ENCODE results near the gene CGB7. TPM values are rescaled to one million over a fixed set of nuclear protein-coding genes. Genes with fewer than 3 reads are reported as not detected.
A peak's percentile ranks its signal among the peaks of the same experiment; 100 is the strongest.
"Not testable (repeated sequence)": the region's sequence is repeated elsewhere in the genome, so short reads cannot be mapped to it uniquely, and the experiment has no call there.

Gene CGB7
- total RNA-seq, 4 donors from 2014 or later, result not detected

DNA sequence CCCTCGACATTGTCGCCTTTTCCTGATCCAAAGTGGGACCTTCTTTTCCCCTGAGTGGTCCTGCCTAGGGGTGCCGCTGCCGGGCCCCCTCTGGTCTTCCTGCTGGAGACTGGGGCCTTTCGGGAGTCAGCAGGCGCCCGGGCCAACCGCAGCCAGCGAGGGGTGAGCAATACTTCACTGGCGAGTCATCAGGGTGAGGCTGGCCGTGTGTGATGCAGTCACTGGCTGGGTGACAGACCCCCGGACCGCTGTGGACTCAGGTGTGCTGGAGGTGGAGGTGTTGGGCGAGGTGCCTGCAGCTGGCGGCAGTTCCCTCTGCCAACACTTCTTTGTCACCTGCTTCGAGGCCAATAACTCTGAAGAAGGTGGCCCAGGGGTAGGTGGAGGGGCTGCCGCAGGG, 15.4 kb downstream of the CGB7 start:
- H3K4me1 ChIP-seq, result no peaks in the 10 kb centered on the region
- no peaks in the 10 kb centered on the region for H3K36me3 ChIP-seq
- no peaks in the 10 kb centered on the region for H3K27me3 ChIP-seq
- H3K4me3 ChIP-seq, result no peak overlapping the region
- ATAC-seq, result no peak
- H3K27ac ChIP-seq, result no peak overlapping the region
- 100% methylated on average over 1 of the region's 17 CpGs; no CpG with 5 or more reads in 1 of the 2 donors for WGBS, 2 donors (ENCODE audit: low coverage in 1 of 2)
- no peak for TF ChIP-seq EP300 (IDR thresholded peaks at IDR 0.05)
- TF ChIP-seq, protein P1, sequence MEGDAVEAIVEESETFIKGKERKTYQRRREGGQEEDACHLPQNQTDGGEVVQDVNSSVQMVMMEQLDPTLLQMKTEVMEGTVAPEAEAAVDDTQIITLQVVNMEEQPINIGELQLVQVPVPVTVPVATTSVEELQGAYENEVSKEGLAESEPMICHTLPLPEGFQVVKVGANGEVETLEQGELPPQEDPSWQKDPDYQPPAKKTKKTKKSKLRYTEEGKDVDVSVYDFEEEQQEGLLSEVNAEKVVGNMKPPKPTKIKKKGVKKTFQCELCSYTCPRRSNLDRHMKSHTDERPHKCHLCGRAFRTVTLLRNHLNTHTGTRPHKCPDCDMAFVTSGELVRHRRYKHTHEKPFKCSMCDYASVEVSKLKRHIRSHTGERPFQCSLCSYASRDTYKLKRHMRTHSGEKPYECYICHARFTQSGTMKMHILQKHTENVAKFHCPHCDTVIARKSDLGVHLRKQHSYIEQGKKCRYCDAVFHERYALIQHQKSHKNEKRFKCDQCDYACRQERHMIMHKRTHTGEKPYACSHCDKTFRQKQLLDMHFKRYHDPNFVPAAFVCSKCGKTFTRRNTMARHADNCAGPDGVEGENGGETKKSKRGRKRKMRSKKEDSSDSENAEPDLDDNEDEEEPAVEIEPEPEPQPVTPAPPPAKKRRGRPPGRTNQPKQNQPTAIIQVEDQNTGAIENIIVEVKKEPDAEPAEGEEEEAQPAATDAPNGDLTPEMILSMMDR (IDR thresholded peaks at IDR 0.05), result no peak
- TF ChIP-seq POLR2A (IDR thresholded peaks at IDR 0.05), result no peak
- TF ChIP-seq POLR2AphosphoS5 (IDR thresholded peaks at IDR 0.05), result no peak
- no peaks in the 10 kb centered on the region for H3K9me3 ChIP-seq

DNA sequence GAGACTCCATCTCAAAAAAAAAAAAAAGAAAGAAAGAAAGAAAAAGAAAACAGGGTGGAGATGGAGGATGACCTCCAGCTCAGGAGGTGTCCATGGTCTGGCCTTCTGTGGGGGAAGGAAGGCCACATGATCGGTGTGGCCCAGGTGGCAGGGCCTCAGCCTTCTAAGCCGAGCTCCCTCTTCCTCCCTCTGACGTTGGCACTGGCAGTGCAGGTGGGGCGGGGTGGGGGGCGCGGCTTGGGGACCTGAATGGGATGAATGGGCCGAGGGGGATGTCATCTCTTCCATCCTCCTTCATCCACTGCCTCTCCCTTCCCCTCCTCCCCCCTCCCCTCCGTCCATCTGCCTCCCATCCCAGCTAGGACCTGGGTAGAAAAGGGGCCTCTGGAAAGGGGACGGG, 17.8 kb downstream of the CGB7 start:
- not testable (repeated sequence) for H3K27me3 ChIP-seq, H3K36me3 ChIP-seq, H3K4me3 ChIP-seq, H3K4me1 ChIP-seq, ATAC-seq, H3K27ac ChIP-seq, H3K9me3 ChIP-seq
- 50% methylated on average over 6 of the region's 9 CpGs; no CpG with 5 or more reads in 1 of the 2 donors for WGBS, 2 donors (ENCODE audit: low coverage in 1 of 2)

DNA sequence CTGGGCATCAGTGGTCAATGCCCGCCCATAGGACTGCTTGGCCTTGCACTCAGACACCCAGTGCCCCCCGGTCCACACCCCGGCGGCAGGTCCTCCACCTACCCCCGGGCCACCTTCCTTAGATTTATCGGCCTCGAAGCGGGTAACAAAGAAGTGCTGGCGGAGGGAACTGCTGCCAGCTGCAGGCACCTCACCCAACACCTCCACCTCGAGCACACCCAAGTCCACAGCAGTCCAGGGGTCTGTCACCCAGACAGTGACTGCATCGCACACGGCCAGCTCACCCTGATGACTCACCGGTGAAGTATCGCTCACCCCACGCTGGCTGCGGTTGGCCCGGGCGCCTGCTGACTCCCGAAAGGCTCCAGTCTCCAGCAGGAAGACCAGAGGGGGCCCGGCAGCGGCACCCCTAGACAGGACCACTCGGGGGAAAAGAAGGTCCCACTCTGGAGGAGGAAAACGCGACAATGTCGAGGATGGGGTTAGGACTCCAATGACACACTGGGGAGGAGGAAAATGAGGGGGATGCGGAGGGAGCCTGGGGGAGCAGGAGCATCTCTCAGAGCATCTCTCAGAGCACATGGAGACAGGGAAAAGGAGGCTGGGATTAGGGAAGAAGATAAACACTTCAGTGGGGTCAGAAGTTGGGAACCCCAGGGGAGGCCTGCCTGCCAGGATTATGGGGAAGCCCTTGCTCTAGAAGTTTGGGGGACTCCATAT, 18.8 kb downstream of the CGB7 start:
- 87 to 91% methylated on average over 3 to 9 of the region's 26 CpGs for WGBS, 2 donors (ENCODE audit: low coverage in 1 of 2)

DNA sequence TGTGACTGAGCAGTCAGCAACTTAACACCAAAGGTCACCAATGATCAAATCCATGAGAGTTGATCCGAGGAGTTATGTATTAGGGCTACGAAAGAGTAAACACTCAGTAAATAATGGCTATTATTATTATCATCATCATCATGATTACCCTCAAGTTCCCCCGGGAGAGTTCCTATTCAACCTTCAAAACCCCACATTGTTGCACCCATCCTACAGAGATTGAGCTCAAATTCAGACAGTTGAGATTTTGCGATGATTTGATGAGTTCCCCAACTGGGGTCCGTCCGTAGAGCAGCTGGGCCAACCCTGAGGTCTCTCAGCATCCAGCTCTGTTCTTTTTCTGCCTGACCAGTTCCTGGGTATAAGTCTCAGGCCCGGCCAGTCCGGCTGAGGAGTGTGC, 19.4 kb downstream of the CGB7 start:
- H3K9me3 ChIP-seq, H3K4me3 ChIP-seq, ATAC-seq, H3K36me3 ChIP-seq, H3K4me1 ChIP-seq, H3K27ac ChIP-seq: not testable (repeated sequence)
- WGBS, 2 donors (ENCODE audit: low coverage in 1 of 2), result 100% methylated on average over 1 to 2 of the region's 8 CpGs
- peaks cover 10% of the 10 kb centered on the region for H3K27me3 ChIP-seq

More for the DNA sequence above, 18.8 kb downstream of the CGB7 start:
- not testable (repeated sequence) for H3K27ac ChIP-seq, ATAC-seq, H3K4me1 ChIP-seq, H3K36me3 ChIP-seq, H3K27me3 ChIP-seq, H3K9me3 ChIP-seq, H3K4me3 ChIP-seq

DNA sequence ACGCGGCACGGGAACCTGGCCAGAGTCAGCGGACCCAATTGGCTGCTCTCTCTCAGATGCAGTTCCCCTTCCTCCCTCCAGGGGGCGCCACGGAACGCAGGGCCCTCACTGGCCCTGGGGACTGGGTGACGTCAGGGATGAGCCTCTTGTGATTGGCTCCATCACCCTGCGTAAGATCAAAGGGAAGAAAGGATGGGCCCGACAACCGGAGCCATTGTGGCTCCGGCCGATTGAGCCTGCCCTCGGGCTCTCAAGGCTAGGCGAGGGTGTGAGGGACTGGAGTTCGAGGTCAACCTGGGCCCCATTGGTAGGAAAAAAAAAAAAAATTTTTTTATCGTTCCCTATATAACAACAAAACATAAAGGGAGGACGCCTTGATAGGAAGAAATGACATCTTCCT, 20.7 kb downstream of the CGB7 start, which contains the start of gene CGB1:
TSS of gene CGB1 (minus strand) at position 81 of the 400 bp plus-strand sequence. CDS start 184 bp downstream, outside the sequence.
- not testable (repeated sequence) for H3K4me1 ChIP-seq, H3K4me3 ChIP-seq, ATAC-seq, H3K27ac ChIP-seq, H3K36me3 ChIP-seq, H3K9me3 ChIP-seq
- 38 to 73% methylated on average over 7 to 8 of the region's 18 CpGs for WGBS, 2 donors (ENCODE audit: low coverage in 1 of 2)
- peaks cover 15% of the 10 kb centered on the region for H3K27me3 ChIP-seq

DNA sequence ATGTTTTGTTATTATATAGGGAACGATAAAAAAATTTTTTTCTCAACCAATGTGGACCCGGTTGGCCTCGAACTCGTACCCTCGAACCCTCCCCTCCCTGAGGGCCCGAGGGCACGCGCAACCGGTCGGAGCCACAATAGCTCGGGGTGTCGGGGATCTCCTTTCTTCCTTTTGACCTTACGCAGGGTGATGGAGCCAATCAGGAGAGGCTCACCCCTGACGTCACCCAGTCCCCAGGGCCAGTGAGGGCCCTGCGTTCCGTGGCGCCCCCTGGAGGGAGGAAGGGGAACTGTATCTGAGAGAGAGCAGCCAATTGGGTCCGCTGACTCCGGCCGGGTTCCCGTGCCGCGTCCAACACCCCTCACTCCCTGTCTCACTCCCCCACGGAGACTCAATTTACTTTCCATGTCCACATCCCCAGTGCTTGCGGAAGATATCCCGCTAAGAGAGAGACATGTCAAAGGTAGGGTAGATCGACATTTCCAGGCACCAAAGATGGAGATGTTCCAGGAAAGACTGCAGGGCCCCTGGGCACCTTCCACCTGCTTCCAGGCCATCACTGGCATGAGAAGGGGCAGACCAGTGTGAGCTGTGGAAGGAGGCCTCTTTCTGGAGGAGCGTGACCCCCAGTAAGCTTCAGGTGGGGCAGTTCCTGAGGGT, 25.8 kb downstream of the CGB7 start, which contains the start of gene CGB2:
TSS of gene CGB2 (plus strand) at position 249 of the 660 bp plus-strand sequence. CDS start at position 455, 206 bp downstream.
- H3K4me1 ChIP-seq, H3K36me3 ChIP-seq, H3K4me3 ChIP-seq, H3K9me3 ChIP-seq, ATAC-seq, H3K27ac ChIP-seq: not testable (repeated sequence)
- peaks cover 19% of the 10 kb centered on the region for H3K27me3 ChIP-seq
- TF ChIP-seq, protein P1 (IDR thresholded peaks at IDR 0.05), result peak in 2 of 4 experiments; percentile 18 to 20
- WGBS, 2 donors (ENCODE audit: low coverage in 1 of 2), result 5 to 26% methylated on average over 8 to 13 of the region's 28 CpGs

DNA sequence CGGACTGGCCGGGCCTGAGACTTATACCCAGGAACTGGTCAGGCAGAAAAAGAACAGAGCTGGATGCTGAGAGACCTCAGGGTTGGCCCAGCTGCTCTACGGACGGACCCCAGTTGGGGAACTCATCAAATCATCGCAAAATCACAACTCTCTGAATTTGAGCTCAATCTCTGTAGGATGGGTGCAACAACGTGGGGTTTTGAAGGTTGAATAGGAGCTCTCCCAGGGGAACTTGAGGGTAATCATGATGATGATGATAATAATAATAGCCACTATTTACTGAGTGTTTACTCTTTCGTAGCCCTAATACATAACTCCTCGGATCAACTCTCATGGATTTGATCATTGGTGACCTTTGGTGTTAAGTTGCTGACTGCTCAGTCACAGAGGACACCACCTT, 27.2 kb downstream of the CGB7 start:
- not testable (repeated sequence) for H3K4me3 ChIP-seq, H3K36me3 ChIP-seq, H3K27ac ChIP-seq, ATAC-seq, H3K9me3 ChIP-seq, H3K4me1 ChIP-seq
- 80 to 94% methylated on average over 1 to 4 of the region's 8 CpGs for WGBS, 2 donors (ENCODE audit: low coverage in 1 of 2)
- peaks cover 19% of the 10 kb centered on the region for H3K27me3 ChIP-seq

DNA sequence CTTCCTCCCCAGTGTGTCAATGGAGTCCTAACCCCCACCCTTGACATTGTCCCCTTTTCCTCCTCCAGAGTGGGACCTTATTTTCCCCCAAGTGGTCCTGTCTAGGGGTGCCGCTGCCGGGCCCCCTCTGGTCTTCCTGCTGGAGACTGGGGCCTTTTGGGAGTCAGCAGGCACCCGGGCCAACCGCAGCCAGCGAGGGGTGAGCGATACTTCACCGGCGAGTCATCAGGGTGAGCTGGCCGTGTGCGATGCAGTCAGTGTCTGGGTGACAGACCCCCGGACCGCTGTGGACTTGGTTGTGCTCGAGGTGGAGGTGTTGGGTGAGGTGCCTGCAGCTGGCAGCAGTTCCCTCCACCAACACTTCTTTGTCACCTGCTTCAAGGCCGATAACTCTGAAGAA, 27.8 kb downstream of the CGB7 start:
- H3K27me3 ChIP-seq, result peaks cover 15% of the 10 kb centered on the region
- not testable (repeated sequence) for H3K4me3 ChIP-seq, H3K36me3 ChIP-seq, H3K4me1 ChIP-seq, H3K9me3 ChIP-seq, H3K27ac ChIP-seq, ATAC-seq
- 83% methylated on average over 2 of the region's 14 CpGs; no CpG with 5 or more reads in 1 of the 2 donors for WGBS, 2 donors (ENCODE audit: low coverage in 1 of 2)

DNA sequence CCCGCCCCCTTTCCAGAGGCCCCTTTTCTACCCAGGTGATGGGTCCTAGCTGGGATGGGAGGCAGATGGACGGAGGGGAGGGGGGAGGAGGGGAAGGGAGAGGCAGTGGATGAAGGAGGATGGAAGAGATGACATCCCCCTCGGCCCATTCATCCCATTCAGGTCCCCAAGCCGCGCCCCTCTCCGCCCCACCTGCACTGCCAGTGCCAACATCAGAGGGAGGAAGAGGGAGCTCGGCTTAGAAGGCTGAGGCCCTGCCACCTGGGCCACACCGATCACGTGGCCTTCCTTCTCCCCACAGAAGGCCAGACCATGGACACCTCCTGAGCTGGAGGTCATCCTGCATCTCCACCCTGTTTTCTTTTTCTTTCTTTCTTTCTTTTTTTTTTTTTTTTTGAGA, 28.9 kb downstream of the CGB7 start:
- H3K36me3 ChIP-seq, ATAC-seq, H3K4me1 ChIP-seq, H3K4me3 ChIP-seq, H3K27ac ChIP-seq, H3K9me3 ChIP-seq, H3K27me3 ChIP-seq: not testable (repeated sequence)
- WGBS, 2 donors (ENCODE audit: low coverage in 1 of 2), result 66% methylated on average over 3 of the region's 9 CpGs; no CpG with 5 or more reads in 1 of the 2 donors

DNA sequence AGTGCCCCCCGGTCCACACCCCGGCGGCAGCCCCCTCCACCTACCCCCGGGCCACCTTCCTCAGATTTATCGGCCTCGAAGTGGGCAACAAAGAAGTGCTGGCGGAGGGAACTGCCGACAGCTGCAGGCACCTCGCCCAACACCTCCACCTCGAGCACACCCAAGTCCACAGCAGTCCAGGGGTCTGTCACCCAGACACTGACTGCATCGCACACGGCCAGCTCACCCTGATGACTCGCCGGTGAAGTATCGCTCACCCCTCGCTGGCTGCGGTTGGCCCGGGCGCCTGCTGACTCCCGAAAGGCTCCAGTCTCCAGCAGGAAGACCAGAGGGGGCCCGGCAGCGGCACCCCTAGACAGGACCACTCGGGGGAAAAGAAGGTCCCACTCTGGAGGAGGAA, 31.9 kb downstream of the CGB7 start:
- H3K4me1 ChIP-seq, H3K4me3 ChIP-seq, H3K36me3 ChIP-seq, H3K9me3 ChIP-seq, ATAC-seq, H3K27ac ChIP-seq: not testable (repeated sequence)
- no CpG with 5 or more reads among the region's 23 CpGs for WGBS, 2 donors (ENCODE audit: low coverage in 1 of 2)
- H3K27me3 ChIP-seq, result peaks cover 15% of the 10 kb centered on the region

DNA sequence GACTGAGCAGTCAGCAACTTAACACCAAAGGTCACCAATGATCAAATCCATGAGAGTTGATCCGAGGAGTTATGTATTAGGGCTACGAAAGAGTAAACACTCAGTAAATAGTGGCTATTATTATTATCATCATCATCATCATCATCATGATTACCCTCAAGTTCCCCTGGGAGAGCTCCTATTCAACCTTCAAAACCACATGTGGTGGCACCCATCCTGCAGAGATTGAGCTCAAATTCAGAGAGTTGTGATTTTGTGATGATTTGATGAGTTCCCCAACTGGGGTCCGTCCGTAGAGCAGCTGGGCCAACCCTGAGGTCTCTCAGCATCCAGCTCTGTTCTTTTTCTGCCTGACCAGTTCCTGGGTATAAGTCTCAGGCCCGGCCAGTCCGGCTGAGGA, 32.5 kb downstream of the CGB7 start:
- H3K27ac ChIP-seq, H3K4me1 ChIP-seq, H3K9me3 ChIP-seq, ATAC-seq, H3K4me3 ChIP-seq, H3K36me3 ChIP-seq: not testable (repeated sequence)
- no CpG with 5 or more reads among the region's 6 CpGs for WGBS, 2 donors (ENCODE audit: low coverage in 1 of 2)
- H3K27me3 ChIP-seq, result peaks cover 20% of the 10 kb centered on the region

All from gastroesophageal sphincter (tissue), 4 donors.